ENCODE results near the gene CAB39.

DNA sequence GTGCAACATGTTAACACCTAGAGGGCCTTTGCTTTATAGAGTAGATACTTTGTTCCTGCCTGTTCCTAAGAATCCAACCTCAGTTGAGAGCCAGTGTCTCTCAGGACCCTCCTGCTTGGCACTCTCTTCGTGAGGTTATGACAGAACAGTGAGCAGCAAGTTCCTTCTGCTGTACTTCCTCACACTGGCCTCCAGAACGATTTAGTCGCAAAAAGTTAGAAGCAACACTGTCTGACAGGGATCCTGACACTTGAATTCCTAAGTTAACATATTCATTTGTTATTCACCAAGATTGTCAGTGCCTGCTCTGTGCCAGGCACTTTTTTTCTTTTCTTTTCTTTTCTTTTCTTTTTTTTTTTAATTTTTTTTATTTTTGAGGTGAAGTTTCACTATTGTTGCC, 95.1 kb downstream of the CAB39 start:
- TF ChIP-seq, protein P1, sequence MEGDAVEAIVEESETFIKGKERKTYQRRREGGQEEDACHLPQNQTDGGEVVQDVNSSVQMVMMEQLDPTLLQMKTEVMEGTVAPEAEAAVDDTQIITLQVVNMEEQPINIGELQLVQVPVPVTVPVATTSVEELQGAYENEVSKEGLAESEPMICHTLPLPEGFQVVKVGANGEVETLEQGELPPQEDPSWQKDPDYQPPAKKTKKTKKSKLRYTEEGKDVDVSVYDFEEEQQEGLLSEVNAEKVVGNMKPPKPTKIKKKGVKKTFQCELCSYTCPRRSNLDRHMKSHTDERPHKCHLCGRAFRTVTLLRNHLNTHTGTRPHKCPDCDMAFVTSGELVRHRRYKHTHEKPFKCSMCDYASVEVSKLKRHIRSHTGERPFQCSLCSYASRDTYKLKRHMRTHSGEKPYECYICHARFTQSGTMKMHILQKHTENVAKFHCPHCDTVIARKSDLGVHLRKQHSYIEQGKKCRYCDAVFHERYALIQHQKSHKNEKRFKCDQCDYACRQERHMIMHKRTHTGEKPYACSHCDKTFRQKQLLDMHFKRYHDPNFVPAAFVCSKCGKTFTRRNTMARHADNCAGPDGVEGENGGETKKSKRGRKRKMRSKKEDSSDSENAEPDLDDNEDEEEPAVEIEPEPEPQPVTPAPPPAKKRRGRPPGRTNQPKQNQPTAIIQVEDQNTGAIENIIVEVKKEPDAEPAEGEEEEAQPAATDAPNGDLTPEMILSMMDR (IDR thresholded peaks at IDR 0.05): no peak
- TF ChIP-seq POLR2A (IDR thresholded peaks at IDR 0.05): no peak
